NCI-H146 treated with DMSO at 0.1 percent for 48 hours (cell line): ENCODE data around the gene AHSP.
"Not testable (repeated sequence)": the region's sequence is repeated elsewhere in the genome, so short reads cannot be mapped to it uniquely, and the experiment has no call there.

Experiments
- DNase-seq: peaks from one replicate; lab custom pipeline; 2025; ENCODE audit not compliant: unreplicated experiment; lab: John Stamatoyannopoulos, UW

The AHSP gene, protein sequence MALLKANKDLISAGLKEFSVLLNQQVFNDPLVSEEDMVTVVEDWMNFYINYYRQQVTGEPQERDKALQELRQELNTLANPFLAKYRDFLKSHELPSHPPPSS

DNA sequence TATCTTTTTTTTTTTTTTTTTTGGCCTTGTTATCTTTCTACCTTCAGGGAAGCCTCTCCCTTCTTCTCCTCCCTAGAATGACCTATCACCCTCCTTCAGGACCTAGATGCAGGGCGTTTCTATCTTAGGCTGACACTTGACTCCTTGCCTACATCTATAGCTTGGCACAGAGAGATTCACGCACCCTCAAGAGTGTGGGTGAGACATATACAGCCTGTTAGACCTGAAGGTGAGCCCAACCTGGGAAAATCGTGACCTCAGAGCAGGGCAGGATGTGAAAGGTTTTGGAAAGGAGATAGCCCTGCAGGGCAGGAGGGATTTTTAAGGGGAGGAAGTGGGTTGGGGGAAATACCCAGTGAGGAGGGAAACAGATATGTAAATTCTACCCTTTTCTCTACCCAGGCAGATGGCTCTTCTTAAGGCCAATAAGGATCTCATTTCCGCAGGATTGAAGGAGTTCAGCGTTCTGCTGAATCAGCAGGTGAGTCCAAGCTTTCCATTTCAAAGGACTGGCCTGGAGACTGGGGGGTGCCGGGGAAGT lies at the start of gene AHSP:
TSS of gene AHSP (plus strand) at position 167 of the 541 bp plus-strand sequence. CDS start at position 407, 240 bp downstream.
- DNase-seq, result no peak

DNA sequence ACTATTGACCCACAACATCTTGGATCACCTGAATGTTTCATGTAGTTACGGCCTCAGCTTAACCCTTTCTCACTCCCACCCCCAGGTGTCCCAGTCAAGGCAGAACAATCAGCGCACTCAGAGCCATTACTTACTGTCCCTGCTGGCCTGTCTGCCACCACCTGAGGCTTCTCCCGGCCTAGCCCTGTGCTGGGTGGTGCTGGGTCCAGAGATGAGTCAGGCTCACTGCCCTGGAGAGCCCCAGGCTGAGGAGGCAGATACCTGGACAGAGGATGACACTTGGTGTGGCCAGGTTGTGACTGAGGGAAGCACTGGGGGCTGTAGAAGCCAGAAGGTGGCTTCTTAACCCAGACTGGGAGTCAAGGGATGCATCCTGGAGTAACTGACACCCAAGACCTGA lies 48.7 kb upstream of the AHSP start:
- no peak for DNase-seq

DNA sequence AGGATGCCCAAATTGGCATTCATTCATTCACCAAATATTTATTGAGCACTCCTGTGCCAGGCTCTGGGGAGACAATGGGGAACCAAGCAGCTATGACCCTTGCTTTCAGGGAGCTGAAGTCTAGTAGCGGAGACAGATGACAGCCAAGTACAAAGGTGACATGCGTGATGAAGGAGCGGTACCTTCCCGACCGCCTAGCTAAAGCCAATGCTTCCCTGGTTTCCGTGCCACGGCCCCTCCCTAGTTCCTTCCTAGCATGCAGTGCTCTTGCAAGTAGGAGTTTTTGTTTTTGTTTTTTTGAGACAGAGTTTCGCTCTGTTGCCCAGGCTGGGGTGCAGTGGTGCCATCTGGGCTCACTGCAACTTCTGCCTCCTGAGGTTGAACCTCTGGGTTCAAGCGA lies 47.9 kb upstream of the AHSP start:
- no peak for DNase-seq

DNA sequence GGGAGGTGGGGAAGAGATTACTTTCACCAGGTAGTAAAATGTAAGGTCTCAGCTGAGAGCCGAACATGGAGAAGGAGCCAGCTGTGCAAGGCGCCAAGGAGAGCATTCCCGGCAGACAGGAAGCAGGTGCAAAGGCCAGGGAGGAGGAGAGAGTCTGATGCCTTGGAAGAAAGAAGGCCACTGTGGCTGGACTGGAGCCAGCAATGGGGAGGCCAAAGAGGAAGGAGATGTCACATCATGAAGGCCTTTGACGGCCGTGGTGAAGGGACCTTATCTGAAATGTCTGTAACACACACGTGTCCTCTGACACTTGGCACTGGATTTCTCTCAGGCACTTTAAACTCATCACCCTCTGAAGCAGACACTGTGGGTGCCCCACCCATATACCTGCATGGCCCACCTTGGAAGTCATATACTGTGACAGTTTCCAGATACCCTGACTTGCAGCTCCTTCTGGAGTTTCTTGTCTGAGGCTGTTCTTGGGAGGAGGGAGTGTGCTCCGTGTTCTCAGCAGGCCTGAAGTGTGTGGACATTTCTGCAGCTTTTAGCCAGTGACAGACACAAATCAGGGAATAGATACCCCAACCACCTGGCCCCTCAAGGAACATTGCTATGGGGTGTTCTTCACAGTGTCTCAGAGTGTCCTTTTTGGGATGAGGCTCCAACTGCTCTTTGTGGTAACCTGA lies 46.7 kb upstream of the AHSP start:
- DNase-seq, result no peak

DNA sequence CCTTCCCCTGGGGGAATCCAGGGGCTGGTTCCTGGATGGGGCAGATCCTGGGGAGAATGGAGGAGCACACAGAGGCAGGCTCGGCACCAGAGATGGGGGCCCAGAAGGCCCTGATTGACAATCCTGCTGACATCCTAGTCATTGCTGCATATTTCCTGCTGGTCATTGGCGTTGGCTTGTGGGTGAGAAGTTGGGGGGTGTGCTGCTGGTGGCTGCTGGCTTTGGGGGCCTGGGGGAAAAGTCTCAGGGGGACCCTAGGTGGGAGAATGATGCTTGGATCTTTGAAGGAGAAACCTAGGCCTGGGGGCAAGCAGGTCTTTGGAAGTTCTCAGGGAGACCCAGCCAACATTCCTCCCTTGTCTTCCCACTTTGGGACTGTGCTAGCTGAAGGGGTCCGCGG lies 44.6 kb upstream of the AHSP start, which contains the start of gene SLC5A2:
TSS of gene SLC5A2 (plus strand) at position 43 of the 400 bp plus-strand sequence. CDS start at position 57, 14 bp downstream.
- DNase-seq, result no peak

DNA sequence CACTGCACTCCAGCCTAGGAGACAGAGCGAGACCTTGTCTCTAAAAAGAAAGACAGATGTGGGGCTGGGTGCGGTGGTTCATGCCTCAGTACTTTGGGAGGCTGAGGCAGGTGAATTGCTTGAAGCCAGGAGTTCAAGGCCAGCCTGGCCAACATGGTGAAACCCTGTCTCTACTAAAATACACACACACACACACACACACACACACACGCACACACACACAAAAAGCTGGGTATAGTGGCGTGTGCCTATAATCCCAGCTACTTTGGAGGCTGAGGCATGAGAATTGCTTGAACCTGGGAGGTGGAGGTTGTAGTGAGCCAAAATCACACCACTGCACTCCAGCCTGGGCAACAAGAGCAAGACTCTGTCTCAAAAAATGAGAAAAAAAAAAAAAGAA lies 43.7 kb upstream of the AHSP start:
- not testable (repeated sequence) for DNase-seq

DNA sequence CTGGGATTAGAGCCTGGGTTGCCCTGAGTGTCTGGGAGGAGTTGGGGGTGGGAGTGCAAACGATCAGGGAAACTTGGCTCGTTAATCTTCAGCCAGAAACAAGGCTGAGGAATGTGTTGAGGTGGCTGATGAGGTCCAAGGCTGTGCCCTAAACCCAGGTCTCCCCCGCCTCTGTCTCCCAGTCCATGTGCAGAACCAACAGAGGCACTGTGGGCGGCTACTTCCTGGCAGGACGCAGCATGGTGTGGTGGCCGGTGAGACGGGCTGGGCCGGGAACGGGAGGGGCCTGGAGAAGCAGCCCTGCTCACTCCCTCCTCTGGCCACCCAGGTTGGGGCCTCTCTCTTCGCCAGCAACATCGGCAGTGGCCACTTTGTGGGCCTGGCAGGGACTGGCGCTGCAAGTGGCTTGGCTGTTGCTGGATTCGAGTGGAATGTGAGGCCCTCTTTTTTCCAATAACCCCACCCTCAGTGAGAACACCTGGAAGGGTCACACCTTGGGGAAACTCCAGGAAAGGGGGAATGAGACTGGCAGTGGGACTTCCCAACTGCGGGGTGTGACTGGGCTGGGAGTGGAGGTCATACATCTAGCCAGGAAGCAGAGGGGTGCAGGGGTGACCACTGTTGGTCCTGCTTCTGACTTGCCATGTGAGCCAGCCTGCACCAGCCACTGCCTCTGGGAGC lies 43.1 kb upstream of the AHSP start:
- no peak for DNase-seq

DNA sequence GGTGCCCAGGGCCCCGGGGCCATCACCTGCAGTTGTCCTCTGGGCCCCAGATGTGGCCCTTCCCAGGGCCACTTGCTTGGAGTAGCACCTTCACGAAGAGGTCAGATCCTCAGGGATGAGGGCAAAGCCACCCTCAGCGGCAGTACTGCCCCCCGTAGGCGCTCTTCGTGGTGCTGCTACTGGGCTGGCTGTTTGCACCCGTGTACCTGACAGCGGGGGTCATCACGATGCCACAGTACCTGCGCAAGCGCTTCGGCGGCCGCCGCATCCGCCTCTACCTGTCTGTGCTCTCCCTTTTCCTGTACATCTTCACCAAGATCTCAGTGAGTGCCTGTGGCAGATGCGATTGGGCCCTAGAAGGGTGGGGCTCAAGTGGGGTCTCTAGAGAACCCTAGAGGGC lies 42.1 kb upstream of the AHSP start:
- no peak for DNase-seq

DNA sequence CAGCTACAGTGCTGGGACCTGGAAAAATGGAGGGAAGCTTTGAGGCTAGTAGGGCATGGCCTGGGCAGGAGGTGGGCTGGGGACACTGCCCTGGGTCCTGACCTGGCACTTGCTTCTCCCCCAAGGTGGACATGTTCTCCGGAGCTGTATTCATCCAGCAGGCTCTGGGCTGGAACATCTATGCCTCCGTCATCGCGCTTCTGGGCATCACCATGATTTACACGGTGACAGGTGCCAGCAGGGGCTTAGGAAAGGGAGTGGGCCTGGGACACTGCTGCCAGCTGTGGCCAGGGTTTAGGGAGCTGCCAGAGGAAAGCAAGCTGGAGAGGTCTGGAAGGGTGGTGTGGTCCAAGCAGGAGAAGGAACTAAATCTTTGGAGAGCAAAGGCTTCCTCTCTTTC lies 41.7 kb upstream of the AHSP start:
- no peak for DNase-seq

DNA sequence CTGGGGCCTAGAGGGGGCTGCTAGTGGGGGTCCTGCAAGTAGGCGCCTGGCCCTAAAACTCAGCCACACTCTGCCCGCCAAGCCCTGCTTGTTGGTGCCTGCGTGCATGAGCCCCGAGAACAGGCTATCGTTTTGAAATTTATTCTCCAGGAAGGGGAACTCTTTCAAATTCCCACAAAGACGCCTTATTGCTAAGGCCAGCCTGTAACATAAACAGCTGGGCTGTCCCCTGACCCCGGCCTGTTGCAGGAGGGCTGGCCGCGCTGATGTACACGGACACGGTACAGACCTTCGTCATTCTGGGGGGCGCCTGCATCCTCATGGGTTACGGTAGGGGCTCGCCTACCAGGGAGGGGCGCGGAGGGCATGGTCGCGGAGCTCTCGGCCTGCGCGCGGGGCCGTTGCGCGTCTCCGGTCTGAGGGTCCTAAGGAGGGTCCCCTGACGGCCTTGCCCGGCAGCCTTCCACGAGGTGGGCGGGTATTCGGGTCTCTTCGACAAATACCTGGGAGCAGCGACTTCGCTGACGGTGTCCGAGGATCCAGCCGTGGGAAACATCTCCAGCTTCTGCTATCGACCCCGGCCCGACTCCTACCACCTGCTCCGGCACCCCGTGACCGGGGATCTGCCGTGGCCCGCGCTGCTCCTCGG lies 40.5 kb upstream of the AHSP start:
- DNase-seq, result no peak

DNA sequence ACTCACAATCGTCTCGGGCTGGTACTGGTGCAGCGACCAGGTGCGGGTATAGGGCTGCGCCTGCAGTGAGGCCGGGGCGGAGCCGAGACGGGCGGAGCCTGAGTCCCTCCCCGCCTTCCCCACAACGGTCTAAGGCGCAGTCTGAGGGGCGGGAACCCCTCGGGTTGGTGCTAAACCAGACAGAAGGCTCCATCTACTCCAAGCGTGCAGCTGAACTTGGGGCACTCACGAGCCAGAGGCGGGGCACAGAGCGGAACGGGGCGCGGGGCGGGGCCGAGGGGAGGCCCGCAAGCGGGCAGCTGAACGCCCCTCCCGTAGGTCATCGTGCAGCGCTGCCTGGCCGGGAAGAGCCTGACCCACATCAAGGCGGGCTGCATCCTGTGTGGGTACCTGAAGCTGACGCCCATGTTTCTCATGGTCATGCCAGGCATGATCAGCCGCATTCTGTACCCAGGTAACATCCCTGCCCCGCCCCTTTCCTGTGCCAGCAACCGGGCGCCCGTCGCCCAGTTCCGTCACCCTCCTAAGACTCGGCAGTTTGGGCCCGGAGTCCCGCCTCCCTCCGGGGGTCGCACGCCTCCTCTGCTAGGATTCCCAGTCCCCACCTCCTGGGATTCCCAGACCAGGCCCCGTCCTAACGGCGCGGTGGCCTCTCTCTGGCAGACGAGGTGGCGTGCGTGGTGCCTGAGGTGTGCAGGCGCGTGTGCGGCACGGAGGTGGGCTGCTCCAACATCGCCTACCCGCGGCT lies 39.8 kb upstream of the AHSP start:
- peak; percentile 78 for DNase-seq

DNA sequence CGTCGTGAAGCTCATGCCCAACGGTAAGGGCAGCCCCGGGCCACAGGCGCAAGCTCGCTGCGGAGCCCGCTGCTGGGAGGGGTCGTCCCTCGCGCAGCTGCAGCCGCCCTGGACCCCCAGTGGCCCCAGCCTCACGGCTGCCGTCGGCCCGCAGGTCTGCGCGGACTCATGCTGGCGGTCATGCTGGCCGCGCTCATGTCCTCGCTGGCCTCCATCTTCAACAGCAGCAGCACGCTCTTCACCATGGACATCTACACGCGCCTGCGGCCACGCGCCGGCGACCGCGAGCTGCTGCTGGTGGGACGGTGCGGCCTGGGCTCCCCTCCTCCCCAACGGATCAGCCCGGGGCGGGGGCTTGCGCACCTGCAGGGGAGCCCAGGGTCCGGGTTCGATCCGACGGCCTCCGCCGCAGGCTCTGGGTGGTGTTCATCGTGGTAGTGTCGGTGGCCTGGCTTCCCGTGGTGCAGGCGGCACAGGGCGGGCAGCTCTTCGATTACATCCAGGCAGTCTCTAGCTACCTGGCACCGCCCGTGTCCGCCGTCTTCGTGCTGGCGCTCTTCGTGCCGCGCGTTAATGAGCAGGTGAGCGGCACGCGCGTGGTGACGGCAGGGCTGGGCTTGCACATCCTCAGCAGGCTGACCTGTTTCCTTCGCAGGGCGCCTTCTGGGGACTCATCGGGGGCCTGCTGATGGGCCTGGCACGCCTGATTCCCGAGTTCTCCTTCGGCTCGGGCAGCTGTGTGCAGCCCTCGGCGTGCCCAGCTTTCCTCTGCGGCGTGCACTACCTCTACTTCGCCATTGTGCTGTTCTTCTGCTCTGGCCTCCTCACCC lies 39.0 kb upstream of the AHSP start:
- DNase-seq, result no peak

DNA sequence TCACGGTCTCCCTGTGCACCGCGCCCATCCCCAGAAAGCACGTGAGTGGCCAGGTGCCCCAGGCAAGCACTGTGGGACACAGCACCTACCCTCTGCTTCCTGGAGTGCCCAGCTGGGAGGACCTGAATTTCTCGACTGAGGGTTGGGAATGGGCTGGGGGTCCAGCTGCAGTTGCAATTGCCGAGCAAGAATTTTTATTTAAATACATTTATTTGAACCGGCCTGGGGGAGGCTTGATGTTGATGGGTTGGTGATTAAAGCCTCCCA lies 38.5 kb upstream of the AHSP start:
- DNase-seq, result no peak

DNA sequence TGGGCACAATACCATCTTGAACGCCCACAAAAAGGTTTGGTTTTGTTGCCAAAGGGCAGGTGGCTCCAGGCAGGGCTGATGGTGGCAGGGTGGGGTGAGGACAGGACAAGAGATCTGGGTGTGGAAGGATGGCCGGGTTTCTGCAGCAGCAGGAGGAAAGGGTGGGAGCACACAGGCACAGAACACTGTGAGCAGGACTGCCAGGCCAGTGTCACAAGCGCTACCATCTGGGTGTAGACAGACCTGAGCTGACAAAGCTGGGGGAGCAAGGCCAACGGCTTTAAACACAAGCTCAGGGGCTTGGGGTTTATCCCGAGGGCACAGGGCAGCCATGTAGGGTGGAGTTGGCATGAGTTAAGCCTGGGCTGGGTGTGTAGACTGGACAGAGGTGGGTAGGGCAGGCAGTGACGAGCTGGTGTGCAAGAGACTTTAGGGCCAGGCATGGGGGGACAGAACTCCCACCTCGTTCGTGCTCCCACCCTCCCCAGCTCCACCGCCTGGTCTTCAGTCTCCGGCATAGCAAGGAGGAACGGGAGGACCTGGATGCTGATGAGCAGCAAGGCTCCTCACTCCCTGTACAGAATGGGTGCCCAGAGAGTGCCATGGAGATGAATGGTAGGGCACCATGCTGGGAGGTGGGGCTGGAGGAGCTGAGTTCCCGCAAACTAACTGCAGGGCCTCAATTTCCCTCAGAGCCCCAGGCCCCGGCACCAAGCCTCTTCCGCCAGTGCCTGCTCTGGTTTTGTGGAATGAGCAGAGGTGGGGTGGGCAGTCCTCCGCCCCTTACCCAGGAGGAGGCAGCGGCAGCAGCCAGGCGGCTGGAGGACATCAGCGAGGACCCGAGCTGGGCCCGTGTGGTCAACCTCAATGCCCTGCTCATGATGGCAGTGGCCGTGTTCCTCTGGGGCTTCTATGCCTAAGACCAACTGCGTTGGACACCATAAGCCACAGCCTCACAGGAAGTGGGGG lies 37.8 kb upstream of the AHSP start:
- DNase-seq, result no peak

DNA sequence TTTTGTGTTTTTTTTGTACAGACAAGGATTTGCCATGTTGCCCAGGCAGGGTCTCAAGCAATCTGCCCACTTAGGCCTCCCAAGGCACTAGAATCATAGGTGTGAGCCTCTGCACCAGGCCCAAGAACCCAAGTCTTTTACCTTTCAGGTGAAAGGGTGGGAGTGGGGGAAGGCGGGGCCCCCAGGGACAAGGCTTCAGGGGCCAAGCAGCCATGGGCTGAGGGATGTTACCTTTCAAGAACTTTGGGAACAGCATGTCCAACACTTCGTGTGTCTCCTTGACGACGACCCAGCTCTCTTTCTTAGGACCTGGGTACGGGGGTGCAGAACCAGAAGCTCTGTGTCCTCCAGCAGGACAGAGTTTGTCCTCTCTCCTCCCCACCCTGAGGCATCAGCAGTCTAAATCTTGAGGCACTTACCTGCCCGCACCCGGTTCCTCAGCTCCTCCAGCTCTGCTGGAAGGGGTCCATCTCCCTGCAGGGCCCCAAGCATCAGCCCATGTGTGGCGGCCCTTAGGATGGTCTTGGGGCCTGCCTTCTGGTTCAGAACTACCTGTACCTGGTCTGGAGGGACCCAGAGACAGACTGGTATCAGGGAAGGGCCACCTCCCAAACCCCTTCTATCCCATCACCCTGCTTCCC lies 35.8 kb upstream of the AHSP start:
- no peak for DNase-seq

DNA sequence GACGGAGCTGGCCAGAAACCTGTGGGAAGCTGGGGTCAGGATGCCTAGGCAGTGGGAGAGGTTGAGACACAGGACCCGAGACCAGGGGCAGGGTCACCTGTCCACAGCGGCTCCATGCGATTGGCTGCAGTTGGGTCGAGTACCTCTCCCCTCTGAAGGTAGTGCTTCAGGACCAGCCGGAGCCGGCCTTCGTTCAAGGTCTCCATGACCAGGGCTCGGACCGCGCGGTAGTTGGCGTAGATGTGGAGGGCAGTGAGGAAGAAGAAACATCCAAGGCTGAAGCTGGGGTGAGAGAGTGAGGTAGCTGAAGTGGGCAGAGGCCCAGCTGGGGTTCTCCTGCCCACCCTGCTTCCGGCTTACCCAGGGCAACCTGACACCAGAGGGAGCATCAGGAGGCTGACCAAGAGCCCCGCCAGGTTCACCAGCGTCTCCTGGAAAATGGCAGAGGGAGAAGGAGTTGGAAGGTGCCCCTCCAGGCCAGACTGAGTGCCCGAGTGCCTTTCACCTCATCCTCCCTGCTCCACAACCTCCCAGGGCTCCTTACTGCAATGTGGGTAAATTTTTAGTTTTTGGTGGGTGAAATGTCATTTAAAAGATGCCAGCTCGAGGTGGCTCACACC lies 34.1 kb upstream of the AHSP start:
- no peak for DNase-seq

DNA sequence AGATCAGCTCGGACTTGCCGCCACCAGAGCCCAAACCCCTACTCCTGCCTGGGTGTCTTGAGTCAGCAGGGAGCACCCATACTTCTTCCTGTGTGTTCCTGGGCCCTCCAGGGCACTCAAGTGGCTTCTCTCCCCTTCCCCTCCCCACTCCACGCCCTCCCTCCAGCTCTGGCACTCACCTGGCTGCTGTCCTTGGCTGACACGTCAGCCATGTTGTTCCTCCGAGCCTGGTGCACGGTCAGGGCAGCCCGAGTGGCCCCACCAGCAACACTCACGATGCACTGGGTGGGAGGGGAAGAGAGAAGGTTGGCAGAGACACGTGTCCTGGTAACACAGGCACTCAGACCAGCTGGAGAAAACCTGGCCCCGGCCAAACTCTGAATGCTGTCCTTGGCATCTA lies 31.0 kb upstream of the AHSP start:
- DNase-seq, result no peak

DNA sequence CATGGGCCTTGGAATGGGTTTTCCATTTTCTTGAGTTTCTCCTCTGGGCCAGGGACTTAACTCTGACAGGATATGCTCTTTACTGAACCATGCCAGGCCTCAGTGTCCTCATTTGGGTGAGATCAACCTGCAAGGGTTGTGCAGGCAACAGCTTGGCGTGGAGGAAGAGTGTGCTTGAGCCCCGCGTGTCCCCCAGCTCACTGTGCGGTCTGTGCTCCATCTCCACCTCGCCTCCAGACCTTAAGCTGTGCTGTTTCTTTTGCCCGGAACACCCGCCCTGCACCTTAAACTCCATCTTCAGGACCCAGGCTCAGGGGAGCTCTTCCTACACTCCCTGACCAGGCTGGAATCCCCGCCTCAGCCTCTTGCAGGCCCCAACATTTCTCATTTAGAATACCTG lies 29.2 kb upstream of the AHSP start:
- DNase-seq, result no peak
